Ishikawa (cell line): Measurements from ENCODE around the gene SLAMF8.

Experiments
- EP300 ChIP-seq: IDR thresholded peaks from 2 replicates; pipeline ENCODE4 v1.6.1; 2012; ENCODE audit warnings: borderline replicate concordance
- FOXM1 ChIP-seq: IDR thresholded peaks from 2 replicates; pipeline ENCODE4 v1.6.1; 2012; ENCODE audit warnings: low read depth, borderline replicate concordance
- RAD21 ChIP-seq: IDR thresholded peaks from 2 replicates; pipeline ENCODE4 v1.6.1; 2012; ENCODE audit warnings: low read depth
- REST ChIP-seq: IDR thresholded peaks from 2 replicates; pipeline ENCODE4 v1.6.1; 2012; ENCODE audit warnings: low read depth, mild to moderate bottlenecking
- TAF1 ChIP-seq: IDR thresholded peaks from 2 replicates; pipeline ENCODE4 v1.6.1; 2012; ENCODE audit warnings: low read depth, mild to moderate bottlenecking
- TCF12 ChIP-seq: IDR thresholded peaks from 2 replicates; pipeline ENCODE4 v1.6.1; 2012; ENCODE audit warnings: low read depth
- TEAD4 ChIP-seq: IDR thresholded peaks from 2 replicates; pipeline ENCODE4 v1.6.1; 2012
- YY1 ChIP-seq: IDR thresholded peaks from 2 replicates; pipeline ENCODE4 v1.6.1; 2012; ENCODE audit warnings: low read depth
- TF ChIP-seq, protein P1 (sequence below): IDR thresholded peaks from 2 replicates; pipeline ENCODE4 v1.6.1; 2012
- TF ChIP-seq, protein P2 (sequence below): IDR thresholded peaks from 2 replicates; pipeline ENCODE4 v1.6.1; 2012

DNA sequence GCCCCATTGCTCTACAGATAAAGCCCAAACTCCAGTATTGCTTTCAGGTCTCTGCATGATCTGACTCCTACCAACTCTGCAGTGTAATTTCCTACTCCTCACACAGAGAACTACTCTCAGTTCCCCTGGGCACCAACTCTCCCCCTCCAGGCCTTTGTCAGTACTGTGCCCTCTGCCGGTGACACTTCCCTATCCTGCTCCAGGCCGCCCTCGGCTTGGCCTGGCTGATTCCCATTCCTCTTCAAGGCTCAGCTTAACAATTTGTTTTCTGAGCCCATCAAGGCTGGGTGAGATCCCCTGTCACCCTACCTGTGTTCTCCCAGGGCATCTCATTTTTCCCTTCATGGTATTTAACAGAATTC, 2.6 kb downstream of the SLAMF8 start:
- TF ChIP-seq YY1, result no peak
- TF ChIP-seq, protein P1, sequence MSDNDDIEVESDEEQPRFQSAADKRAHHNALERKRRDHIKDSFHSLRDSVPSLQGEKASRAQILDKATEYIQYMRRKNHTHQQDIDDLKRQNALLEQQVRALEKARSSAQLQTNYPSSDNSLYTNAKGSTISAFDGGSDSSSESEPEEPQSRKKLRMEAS, result no peak
- no peak for TF ChIP-seq EP300
- TF ChIP-seq TEAD4, result no peak
- no peak for TF ChIP-seq RAD21
- TF ChIP-seq, protein P2, sequence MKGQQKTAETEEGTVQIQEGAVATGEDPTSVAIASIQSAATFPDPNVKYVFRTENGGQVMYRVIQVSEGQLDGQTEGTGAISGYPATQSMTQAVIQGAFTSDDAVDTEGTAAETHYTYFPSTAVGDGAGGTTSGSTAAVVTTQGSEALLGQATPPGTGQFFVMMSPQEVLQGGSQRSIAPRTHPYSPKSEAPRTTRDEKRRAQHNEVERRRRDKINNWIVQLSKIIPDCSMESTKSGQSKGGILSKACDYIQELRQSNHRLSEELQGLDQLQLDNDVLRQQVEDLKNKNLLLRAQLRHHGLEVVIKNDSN, result no peak
- no peak for TF ChIP-seq TCF12
- no peak for TF ChIP-seq REST
- no peak for TF ChIP-seq FOXM1
- TF ChIP-seq TAF1, result no peak
